Caco-2 (cell line): ENCODE data around the gene DTWD2. TPM values are rescaled to one million over a fixed set of nuclear protein-coding genes. Genes with fewer than 3 reads are reported as not detected.

Experiments used
- BruUV-seq: library from RNA; stranded (reverse); fragments of 400-500 nt; replicated peaks from 2 replicates; lab custom pipeline; 2021; lab: Mats Ljungman, UMichigan
- CTCF ChIA-PET: fragments of 300-600 bp; sonication (Branson Sonifier 250); formaldehyde crosslinking; loops from one replicate; lab custom pipeline; 2022; ENCODE audit warnings: antibody characterized with exemption; lab: Charles Lee
- POLR2A ChIA-PET: fragments of 300-600 bp; sonication (Branson Sonifier 250); formaldehyde crosslinking; loops from one replicate; lab custom pipeline; 2022; ENCODE audit warnings: antibody characterized with exemption; lab: Charles Lee
- DNase-seq, 2 experiments: peaks; one replicate each; pipeline versions ENCODE4 v3.0.0 to v3.0.0-alpha.2; 2020 to 2022
- H3K27me3 ChIP-seq: replicated peaks from 2 replicates; pipeline ENCODE4 v1.6.0; 2011; ENCODE audit warnings: low read length; ENCODE audit not compliant: control insufficient read depth, insufficient read depth
- H3K36me3 ChIP-seq: 2 replicates; pipeline ENCODE4 v1.5.1; 2011; ENCODE audit warnings: low read length; ENCODE audit not compliant: control insufficient read depth, insufficient read depth
- H3K4me1 ChIP-seq: fragments of 250-450 bp; sonication (Bioruptor Pico); 2 replicates; pipeline ENCODE4 v1.5.1; 2020; ENCODE audit warnings: mild to moderate bottlenecking
- H3K4me3 ChIP-seq: 2 replicates; pipeline ENCODE4 v1.5.1; 2011; ENCODE audit warnings: low read depth, mild to moderate bottlenecking, control low read depth, low read length
- H3K9me3 ChIP-seq: fragments of 250-450 bp; sonication (Bioruptor Pico); 2 replicates; pipeline ENCODE4 v1.5.1; 2020; ENCODE audit warnings: mild to moderate bottlenecking, moderate library complexity
- H3K27ac Mint-ChIP-seq: one replicate; pipeline ENCODE4 v1.8.0; 2022; ENCODE audit warnings: mixed read lengths; ENCODE audit not compliant: unreplicated experiment
- H3K27me3 Mint-ChIP-seq: one replicate; pipeline ENCODE4 v1.8.0; 2022; ENCODE audit warnings: mixed read lengths; ENCODE audit not compliant: insufficient read depth, unreplicated experiment
- H3K36me3 Mint-ChIP-seq: one replicate; pipeline ENCODE4 v1.8.0; 2022; ENCODE audit warnings: mild to moderate bottlenecking, mixed read lengths; ENCODE audit not compliant: insufficient read depth, unreplicated experiment
- H3K4me1 Mint-ChIP-seq: one replicate; pipeline ENCODE4 v1.8.0; 2022; ENCODE audit warnings: low read depth, mixed read lengths; ENCODE audit not compliant: unreplicated experiment
- H3K4me3 Mint-ChIP-seq: one replicate; pipeline ENCODE4 v1.8.0; 2022; ENCODE audit warnings: mild to moderate bottlenecking, moderate library complexity, mixed read lengths; ENCODE audit not compliant: unreplicated experiment
- H3K9me3 Mint-ChIP-seq: one replicate; pipeline ENCODE4 v1.8.0; 2022; ENCODE audit warnings: mixed read lengths; ENCODE audit not compliant: unreplicated experiment
- intact Hi-C: fragments of 100-400 bp; cut with micrococcal nuclease; formaldehyde crosslinking; loops from one replicate; pipeline ENCODE4 v1.10.0; 2022; ENCODE audit not compliant: unreplicated experiment
- total RNA-seq: library from RNA; stranded (reverse); gene quantifications from 2 replicates; pipeline ENCODE4 v1.2.3, GENCODE V29; 2022
- TF ChIP-seq, protein P1 (sequence below), 2 experiments: fragments of 200-600 bp in 1 of 2; IDR thresholded peaks; 1 replicate in 1 of 2; 2 replicates in 1 of 2; pipeline versions ENCODE4 v1.5.1 to v1.8.0; 2011 to 2022; ENCODE audit warnings: antibody characterized with exemption in 1 of 2, control low read depth in 1 of 2, inconsistent platforms in 1 of 2, low read depth in 1 of 2, low read length in 1 of 2, mild to moderate bottlenecking in 1 of 2, moderate library complexity in 1 of 2; ENCODE audit not compliant: insufficient read depth in 1 of 2, severe bottlenecking in 1 of 2, unreplicated experiment in 1 of 2

The DTWD2 gene
- total RNA-seq, 1 experiment from 2014 or later = 5.6 TPM

DNA sequence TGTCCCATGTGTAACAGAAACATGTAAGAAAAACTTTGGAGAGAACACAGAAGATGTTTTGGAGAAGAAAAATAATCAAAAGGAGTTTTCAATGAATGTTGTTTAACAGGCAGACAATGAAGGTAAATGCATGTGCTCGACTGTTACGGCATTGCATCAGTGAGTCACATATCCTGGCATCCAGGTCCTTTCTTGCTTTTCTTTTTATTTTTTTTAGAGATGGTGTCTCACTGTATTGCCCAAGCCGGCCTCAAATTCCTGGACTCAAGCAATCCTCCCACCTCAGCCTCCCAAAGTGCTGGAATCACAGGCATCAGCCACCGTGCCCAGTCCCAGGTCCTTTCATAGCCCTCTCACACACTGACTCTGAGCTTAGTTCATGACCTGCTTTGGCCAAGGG lies 181.8 kb downstream of the DTWD2 start:
- H3K4me1 ChIP-seq = no peaks in the 10 kb centered on the region
- intact Hi-C loops = no loop called here
- Mint-ChIP-seq H3K9me3 (no peaks in the 10 kb centered on the region), H3K27me3 (peaks cover 12% of the 10 kb centered on the region), H3K27ac (no peak overlapping the region), H3K4me3 (no peak overlapping the region), H3K4me1 (no peaks in the 10 kb centered on the region), H3K36me3 (no peaks in the 10 kb centered on the region)
- ChIA-PET CTCF (no interaction called here), POLR2A (no interaction called here)
- DNase-seq = no peak
- BruUV-seq = no TSS peak
- H3K9me3 ChIP-seq = no peaks in the 10 kb centered on the region; the same call in 1 of the 2 replicates
- H3K4me3 ChIP-seq = no peak overlapping the region
- no peaks in the 10 kb centered on the region for H3K36me3 ChIP-seq
- TF ChIP-seq, protein P1, sequence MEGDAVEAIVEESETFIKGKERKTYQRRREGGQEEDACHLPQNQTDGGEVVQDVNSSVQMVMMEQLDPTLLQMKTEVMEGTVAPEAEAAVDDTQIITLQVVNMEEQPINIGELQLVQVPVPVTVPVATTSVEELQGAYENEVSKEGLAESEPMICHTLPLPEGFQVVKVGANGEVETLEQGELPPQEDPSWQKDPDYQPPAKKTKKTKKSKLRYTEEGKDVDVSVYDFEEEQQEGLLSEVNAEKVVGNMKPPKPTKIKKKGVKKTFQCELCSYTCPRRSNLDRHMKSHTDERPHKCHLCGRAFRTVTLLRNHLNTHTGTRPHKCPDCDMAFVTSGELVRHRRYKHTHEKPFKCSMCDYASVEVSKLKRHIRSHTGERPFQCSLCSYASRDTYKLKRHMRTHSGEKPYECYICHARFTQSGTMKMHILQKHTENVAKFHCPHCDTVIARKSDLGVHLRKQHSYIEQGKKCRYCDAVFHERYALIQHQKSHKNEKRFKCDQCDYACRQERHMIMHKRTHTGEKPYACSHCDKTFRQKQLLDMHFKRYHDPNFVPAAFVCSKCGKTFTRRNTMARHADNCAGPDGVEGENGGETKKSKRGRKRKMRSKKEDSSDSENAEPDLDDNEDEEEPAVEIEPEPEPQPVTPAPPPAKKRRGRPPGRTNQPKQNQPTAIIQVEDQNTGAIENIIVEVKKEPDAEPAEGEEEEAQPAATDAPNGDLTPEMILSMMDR (IDR thresholded peaks at IDR 0.05; ENCODE audit: insufficient read depth in 1 of 2, low read depth in 1 of 2, low read length in 1 of 2, severe bottlenecking in 1 of 2, unreplicated experiment in 1 of 2) = no peak
- no peaks in the 10 kb centered on the region for H3K27me3 ChIP-seq

DNA sequence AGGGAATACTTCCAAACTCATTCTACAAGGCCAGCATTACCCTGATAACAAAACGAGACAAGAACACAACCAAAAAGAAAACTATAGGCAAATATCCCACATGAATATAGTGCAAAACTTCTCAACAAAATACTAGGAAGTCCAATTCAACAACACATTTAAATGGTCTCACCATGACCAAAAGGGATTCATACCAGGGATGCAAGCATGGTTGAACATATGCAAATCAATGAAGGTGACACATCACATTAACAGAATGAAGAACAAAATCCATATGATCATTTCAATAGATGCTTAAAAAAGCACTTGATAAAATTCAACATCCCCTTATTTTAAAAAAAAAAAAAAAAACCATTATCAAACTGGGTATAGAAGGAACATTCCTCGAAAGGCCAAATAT lies 186.0 kb downstream of the DTWD2 start:
- Histone ChIP-seq H3K4me1 (no peaks in the 10 kb centered on the region), H3K4me3 (no peak overlapping the region), H3K9me3 (no peaks in the 10 kb centered on the region; the same call in 1 of the 2 replicates), H3K27me3 (no peaks in the 10 kb centered on the region), H3K36me3 (no peaks in the 10 kb centered on the region)
- Mint-ChIP-seq H3K4me1 (no peaks in the 10 kb centered on the region), H3K36me3 (no peaks in the 10 kb centered on the region), H3K9me3 (no peaks in the 10 kb centered on the region), H3K27ac (no peak overlapping the region), H3K4me3 (no peak overlapping the region), H3K27me3 (peaks cover 7% of the 10 kb centered on the region)
- BruUV-seq = no TSS peak
- ChIA-PET POLR2A (no interaction called here), CTCF (no interaction called here)
- intact Hi-C loops = no loop called here
- no peak for DNase-seq
- TF ChIP-seq, protein P1 (IDR thresholded peaks at IDR 0.05; ENCODE audit: insufficient read depth in 1 of 2, low read depth in 1 of 2, low read length in 1 of 2, severe bottlenecking in 1 of 2, unreplicated experiment in 1 of 2) = no peak

DNA sequence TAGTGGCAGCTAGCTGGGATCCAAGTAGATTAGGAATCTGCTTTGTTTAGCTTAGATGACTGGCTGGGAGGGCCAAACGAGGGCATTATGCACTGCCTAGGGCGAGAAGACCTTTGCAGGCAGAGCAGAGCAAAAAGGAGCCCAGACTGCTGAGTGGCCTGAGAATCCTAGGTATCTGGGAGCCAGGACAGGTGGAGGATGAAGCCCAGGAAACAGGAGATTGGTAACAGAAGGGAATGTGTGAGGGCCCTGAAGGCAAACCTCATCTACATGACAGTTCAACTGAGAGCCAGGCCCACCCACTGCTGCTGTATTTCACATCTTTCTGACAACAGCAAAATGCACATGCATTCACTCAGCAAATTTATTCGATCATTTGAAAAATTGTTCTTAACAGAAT lies 192.3 kb downstream of the DTWD2 start:
- no TSS peak for BruUV-seq
- Mint-ChIP-seq H3K27ac (no peak overlapping the region), H3K27me3 (no peaks in the 10 kb centered on the region), H3K4me3 (no peak overlapping the region), H3K36me3 (no peaks in the 10 kb centered on the region), H3K4me1 (no peaks in the 10 kb centered on the region), H3K9me3 (no peaks in the 10 kb centered on the region)
- no peaks in the 10 kb centered on the region for H3K36me3 ChIP-seq
- intact Hi-C loops = loop anchor here (10.0 kb wide), 2 partner anchors 351 to 1341 kb away; no protein-coding TSS in a partner anchor
- no peaks in the 10 kb centered on the region for H3K4me1 ChIP-seq
- ChIA-PET CTCF (no interaction called here), POLR2A (no interaction called here)
- H3K9me3 ChIP-seq = no peaks in the 10 kb centered on the region
- no peak for DNase-seq
- H3K4me3 ChIP-seq = no peak overlapping the region
- H3K27me3 ChIP-seq = no peaks in the 10 kb centered on the region
- TF ChIP-seq, protein P1 (IDR thresholded peaks at IDR 0.05; ENCODE audit: insufficient read depth in 1 of 2, low read depth in 1 of 2, low read length in 1 of 2, severe bottlenecking in 1 of 2, unreplicated experiment in 1 of 2) = no peak
